B cell (primary cell): ENCODE data around the gene NTN5.
"Not testable (repeated sequence)": the region's sequence is repeated elsewhere in the genome, so short reads cannot be mapped to it uniquely, and the experiment has no call there.

Experiments
- EZH2 ChIP-seq: IDR thresholded peaks from 2 replicates; pipeline ENCODE4 v1.6.1; 2012; ENCODE audit warnings: borderline replicate concordance, low read depth, mild to moderate bottlenecking, moderate library complexity, low read length; ENCODE audit not compliant: insufficient read depth, poor library complexity, severe bottlenecking
- TF ChIP-seq, protein P1 (sequence below): fragments of 200-600 bp; IDR thresholded peaks from one replicate; pipeline ENCODE4 v1.8.0; 2022; ENCODE audit warnings: antibody characterized with exemption, mild to moderate bottlenecking

GRCh38 chr19:48680006-48680405 is 7.2 kb upstream of the NTN5 start:
- TF ChIP-seq, protein P1, sequence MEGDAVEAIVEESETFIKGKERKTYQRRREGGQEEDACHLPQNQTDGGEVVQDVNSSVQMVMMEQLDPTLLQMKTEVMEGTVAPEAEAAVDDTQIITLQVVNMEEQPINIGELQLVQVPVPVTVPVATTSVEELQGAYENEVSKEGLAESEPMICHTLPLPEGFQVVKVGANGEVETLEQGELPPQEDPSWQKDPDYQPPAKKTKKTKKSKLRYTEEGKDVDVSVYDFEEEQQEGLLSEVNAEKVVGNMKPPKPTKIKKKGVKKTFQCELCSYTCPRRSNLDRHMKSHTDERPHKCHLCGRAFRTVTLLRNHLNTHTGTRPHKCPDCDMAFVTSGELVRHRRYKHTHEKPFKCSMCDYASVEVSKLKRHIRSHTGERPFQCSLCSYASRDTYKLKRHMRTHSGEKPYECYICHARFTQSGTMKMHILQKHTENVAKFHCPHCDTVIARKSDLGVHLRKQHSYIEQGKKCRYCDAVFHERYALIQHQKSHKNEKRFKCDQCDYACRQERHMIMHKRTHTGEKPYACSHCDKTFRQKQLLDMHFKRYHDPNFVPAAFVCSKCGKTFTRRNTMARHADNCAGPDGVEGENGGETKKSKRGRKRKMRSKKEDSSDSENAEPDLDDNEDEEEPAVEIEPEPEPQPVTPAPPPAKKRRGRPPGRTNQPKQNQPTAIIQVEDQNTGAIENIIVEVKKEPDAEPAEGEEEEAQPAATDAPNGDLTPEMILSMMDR: not testable (repeated sequence)
- TF ChIP-seq EZH2: not testable (repeated sequence)
